Activated CD4-positive, alpha-beta T cell treated with anti-CD3 and anti-CD28 coated beads for 36 hours (primary cell): ENCODE measurements around the gene PDZRN4. TPM values are rescaled to one million over a fixed set of nuclear protein-coding genes. Genes with fewer than 3 reads are reported as not detected.
"Not testable (repeated sequence)": the region's sequence is repeated elsewhere in the genome, so short reads cannot be mapped to it uniquely, and the experiment has no call there.

Source experiments
- ATAC-seq: fragments of 200-7000 bp; cut with Tn5 transposase; one replicate; pipeline ENCODE4 v1.10.0; 2021; ENCODE audit warnings: mild to moderate bottlenecking, moderate library complexity
- CTCF ChIA-PET: fragments of 350-600 bp; sonication (Branson Sonifier 250); formaldehyde crosslinking; loops from one replicate; lab custom pipeline; 2021; ENCODE audit warnings: antibody characterized with exemption; lab: Charles Lee
- POLR2A ChIA-PET: fragments of 350-600 bp; sonication (Branson Sonifier 250); formaldehyde crosslinking; loops from one replicate; lab custom pipeline; 2021; ENCODE audit warnings: antibody characterized with exemption, inconsistent platforms; lab: Charles Lee
- DNase-seq: peaks from one replicate; pipeline ENCODE4 v3.0.0-alpha.2; 2020
- H3K27ac Mint-ChIP-seq: one replicate; pipeline ENCODE4 v1.8.0; 2021; ENCODE audit warnings: mixed read lengths
- H3K27me3 Mint-ChIP-seq: one replicate; pipeline ENCODE4 v1.8.0; 2021; ENCODE audit warnings: mixed read lengths
- H3K36me3 Mint-ChIP-seq: one replicate; pipeline ENCODE4 v1.8.0; 2021; ENCODE audit warnings: low read depth, mixed read lengths
- H3K4me1 Mint-ChIP-seq: one replicate; pipeline ENCODE4 v1.8.0; 2021; ENCODE audit warnings: mixed read lengths
- H3K4me3 Mint-ChIP-seq: one replicate; pipeline ENCODE4 v1.8.0; 2021; ENCODE audit warnings: mild to moderate bottlenecking, moderate library complexity, mixed read lengths
- H3K9me3 Mint-ChIP-seq: one replicate; pipeline ENCODE4 v1.8.0; 2021; ENCODE audit warnings: low read depth, mixed read lengths
- intact Hi-C, 2 experiments: fragments of 100-400 bp; cut with DNase I in 1 of 2; cut with micrococcal nuclease in 1 of 2; formaldehyde crosslinking; loops; one replicate each; pipeline versions ENCODE4 v1.14.2 to v1.15.1; 2022 to 2024; cut with DNase I, micrococcal nuclease
- total RNA-seq, 2 experiments: library from RNA; stranded (reverse); gene quantifications; one replicate each; pipeline ENCODE4 v1.2.3, GENCODE V29; 2021

The PDZRN4 gene
- total RNA-seq, 2 experiments from 2014 or later: not detected

- ChIA-PET CTCF (no interaction called here), POLR2A (no interaction called here)
- intact Hi-C loops: loop anchor here in 1 of 2 experiments (10.0 kb wide), 1 partner anchor 63 kb away; no protein-coding TSS in a partner anchor
- DNase-seq (no peak), ATAC-seq (no peak)
- no peaks in the 10 kb centered on the region for H3K9me3 Mint-ChIP-seq
- H3K4me3 Mint-ChIP-seq: no peak overlapping the region
- peaks cover under 1% of the 10 kb centered on the region for H3K27me3 Mint-ChIP-seq
- H3K27ac Mint-ChIP-seq: no peak overlapping the region
- H3K4me1 Mint-ChIP-seq: no peaks in the 10 kb centered on the region
- H3K36me3 Mint-ChIP-seq: no peaks in the 10 kb centered on the region
Observed at GRCh38 chr12:41587574-41587973, 399.5 kb downstream of the PDZRN4 start.

DNA sequence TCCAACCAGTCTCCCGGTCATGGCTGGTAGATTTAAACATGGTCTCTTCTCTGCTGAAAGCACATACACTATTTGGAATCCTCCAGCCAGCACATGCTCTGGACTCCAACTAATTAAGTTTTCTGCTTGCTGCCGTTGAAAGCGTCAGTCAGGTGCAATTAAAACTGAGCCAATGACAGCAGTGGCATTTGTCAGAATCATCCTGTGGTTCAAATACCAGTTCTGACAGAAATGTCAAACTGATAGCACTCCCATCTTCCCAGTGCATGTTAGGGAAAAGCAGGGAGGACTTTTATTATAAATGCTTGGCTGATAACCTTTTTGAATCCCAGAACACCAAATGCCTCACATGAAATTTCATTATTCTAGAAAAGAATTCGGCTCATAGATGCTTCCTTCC, 401.8 kb downstream of the PDZRN4 start:
- Mint-ChIP-seq H3K36me3 (no peaks in the 10 kb centered on the region), H3K27me3 (no peaks in the 10 kb centered on the region), H3K4me1 (no peaks in the 10 kb centered on the region), H3K9me3 (no peaks in the 10 kb centered on the region), H3K27ac (no peak overlapping the region), H3K4me3 (no peak overlapping the region)
- ATAC-seq: no peak
- POLR2A ChIA-PET: no interaction called here
- CTCF ChIA-PET: no interaction called here
- intact Hi-C loops: loop anchor here in 1 of 2 experiments (10.0 kb wide), 1 partner anchor 65 kb away; no protein-coding TSS in a partner anchor
- DNase-seq: no peak

- DNase-seq (no peak), ATAC-seq (no peak)
- Mint-ChIP-seq H3K27me3 (no peaks in the 10 kb centered on the region), H3K4me3 (no peak overlapping the region), H3K27ac (no peak overlapping the region), H3K36me3 (no peaks in the 10 kb centered on the region), H3K4me1 (no peaks in the 10 kb centered on the region), H3K9me3 (no peaks in the 10 kb centered on the region)
- intact Hi-C loops: no loop called here
- POLR2A ChIA-PET: no interaction called here
- CTCF ChIA-PET: no interaction called here
Observed at GRCh38 chr12:41596190-41596589, 408.1 kb downstream of the PDZRN4 start.

DNA sequence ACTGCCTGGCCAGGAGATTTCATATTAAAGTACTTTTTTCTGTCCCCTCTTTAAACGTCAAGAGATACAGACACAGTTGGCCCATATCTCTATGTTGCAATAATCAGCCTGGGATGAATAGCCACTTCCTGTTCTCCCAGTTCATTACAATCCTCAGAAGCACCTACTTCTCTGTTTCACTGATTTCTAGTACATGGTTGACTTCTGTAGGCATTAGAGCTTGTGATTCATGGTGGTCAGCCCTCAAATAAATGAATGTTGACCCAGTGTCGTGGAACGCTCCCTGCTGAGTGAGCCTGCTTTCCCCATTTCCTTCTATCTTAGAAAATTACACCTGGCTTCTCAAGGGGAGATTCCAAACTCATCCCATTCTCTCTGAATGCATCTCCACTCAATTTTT, 416.7 kb downstream of the PDZRN4 start:
- no peaks in the 10 kb centered on the region for H3K4me1 Mint-ChIP-seq
- H3K4me3 Mint-ChIP-seq: no peak overlapping the region
- H3K36me3 Mint-ChIP-seq: no peaks in the 10 kb centered on the region
- peaks cover 3% of the 10 kb centered on the region for H3K9me3 Mint-ChIP-seq
- H3K27me3 Mint-ChIP-seq: no peaks in the 10 kb centered on the region
- POLR2A ChIA-PET: no interaction called here
- CTCF ChIA-PET: interaction anchor here (0.9 kb wide), 1 partner anchor 30 kb away, joined by 3 read pairs; no protein-coding TSS in a partner anchor
- intact Hi-C loops: no loop called here
- ATAC-seq (no peak), DNase-seq (no peak)
- H3K27ac Mint-ChIP-seq: no peak overlapping the region

DNA sequence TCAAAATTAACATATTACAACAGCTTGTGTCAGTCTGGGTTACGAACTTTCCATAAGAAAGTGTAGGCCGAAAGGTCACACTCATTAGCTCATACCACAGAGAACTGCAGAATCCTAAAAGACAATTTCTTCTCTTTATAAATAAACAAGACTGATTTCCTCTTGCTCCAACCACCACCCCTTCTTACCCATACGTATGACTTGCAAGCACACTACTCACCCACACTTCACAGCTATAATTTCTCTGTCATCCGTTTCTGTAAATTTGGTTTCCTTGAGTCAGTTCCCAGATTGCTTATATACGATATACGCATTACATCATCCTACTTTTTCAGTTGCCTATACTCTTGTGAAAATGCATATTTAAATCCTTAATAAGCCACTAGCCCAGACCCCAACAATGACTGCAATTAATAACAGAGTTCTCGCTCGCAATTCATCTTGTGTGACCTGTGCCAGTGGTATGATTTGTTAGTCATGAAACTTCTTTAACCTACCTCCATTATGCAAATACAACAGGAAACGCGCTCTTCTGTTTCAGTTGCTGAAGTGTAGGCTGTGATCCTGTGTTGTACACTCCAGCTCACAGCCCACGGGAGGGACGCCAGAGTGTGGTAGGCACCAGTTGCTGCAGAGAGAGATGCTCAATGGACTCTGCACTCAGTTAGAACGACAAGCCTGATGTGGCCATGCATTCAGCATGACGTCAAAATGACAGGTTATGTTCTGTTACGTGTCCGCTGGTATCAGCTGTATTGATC, 417.6 kb downstream of the PDZRN4 start:
- peak; percentile 30 for ATAC-seq

DNA sequence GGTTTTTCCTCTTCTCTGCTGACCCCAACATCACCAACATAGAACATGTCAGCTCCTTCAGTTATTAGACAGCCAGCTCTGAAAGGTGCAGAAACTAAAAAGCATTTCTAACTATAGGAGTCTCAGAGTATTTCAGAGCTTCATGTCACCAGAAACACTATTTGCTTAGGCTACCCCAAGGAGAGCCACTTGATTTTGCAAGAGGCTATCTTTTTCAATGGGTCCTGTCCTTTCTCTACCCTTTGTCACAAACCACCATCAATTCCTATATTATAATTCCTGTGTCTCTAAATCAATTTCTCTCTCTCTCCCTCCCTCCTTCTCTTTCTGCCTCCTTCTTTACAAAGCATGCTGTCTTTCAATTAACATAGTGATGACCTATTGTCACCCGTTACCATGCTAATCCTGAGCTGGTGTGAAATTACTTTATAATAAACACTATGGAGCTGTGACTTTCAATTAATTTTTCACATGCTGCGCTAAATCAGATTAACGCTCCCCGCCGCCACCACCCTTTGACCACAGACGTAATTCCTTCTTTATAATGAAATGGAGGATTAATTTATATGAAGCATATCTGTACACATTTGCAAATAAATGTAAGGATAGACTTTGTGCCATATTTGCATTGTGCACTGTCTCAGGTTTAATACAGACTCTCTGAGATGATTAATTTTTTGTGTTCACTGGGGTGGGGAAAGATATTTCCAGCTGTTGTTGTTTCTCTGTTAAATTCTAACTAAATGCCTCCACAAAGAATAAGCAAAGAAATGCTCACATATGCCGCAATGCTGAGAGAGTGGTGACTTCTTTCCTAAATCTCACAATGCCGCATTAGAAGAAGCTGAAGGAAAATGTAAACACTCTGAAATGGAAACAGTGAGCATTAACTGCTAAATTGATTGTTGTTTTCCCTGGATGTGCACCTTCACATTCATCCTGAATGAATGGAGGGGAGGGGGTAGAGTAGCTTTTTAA, 418.6 kb downstream of the PDZRN4 start:
- intact Hi-C loops: no loop called here

More for the DNA sequence above, 417.6 kb downstream of the PDZRN4 start:
- peaks cover 3% of the 10 kb centered on the region for H3K9me3 Mint-ChIP-seq
- DNase-seq: no peak
- no peaks in the 10 kb centered on the region for H3K4me1 Mint-ChIP-seq
- intact Hi-C loops: no loop called here
- H3K4me3 Mint-ChIP-seq: no peak overlapping the region
- ChIA-PET POLR2A (no interaction called here), CTCF (no interaction called here)
- H3K27me3 Mint-ChIP-seq: no peaks in the 10 kb centered on the region
- H3K36me3 Mint-ChIP-seq: no peaks in the 10 kb centered on the region
- no peak overlapping the region for H3K27ac Mint-ChIP-seq

GRCh38 chr12:41612892-41613557, 424.9 kb downstream of the PDZRN4 start:
- Mint-ChIP-seq H3K27ac (no peak overlapping the region), H3K27me3 (no peaks in the 10 kb centered on the region), H3K4me3 (no peak overlapping the region), H3K36me3 (no peaks in the 10 kb centered on the region), H3K4me1 (no peaks in the 10 kb centered on the region), H3K9me3 (peaks cover 3% of the 10 kb centered on the region)
- ChIA-PET POLR2A (no interaction called here), CTCF (no interaction called here)
- ATAC-seq (no peak), DNase-seq (no peak)
- intact Hi-C loops: no loop called here

More for the DNA sequence above, 418.6 kb downstream of the PDZRN4 start:
- DNase-seq: no peak
- no peaks in the 10 kb centered on the region for H3K36me3 Mint-ChIP-seq
- H3K4me3 Mint-ChIP-seq: no peak overlapping the region
- ATAC-seq: no peak
- H3K9me3 Mint-ChIP-seq: peaks cover 3% of the 10 kb centered on the region
- CTCF ChIA-PET: no interaction called here
- H3K4me1 Mint-ChIP-seq: no peaks in the 10 kb centered on the region
- POLR2A ChIA-PET: no interaction called here
- no peaks in the 10 kb centered on the region for H3K27me3 Mint-ChIP-seq
- no peak overlapping the region for H3K27ac Mint-ChIP-seq

- intact Hi-C loops, H3K4me1 Mint-ChIP-seq, DNase-seq, H3K27me3 Mint-ChIP-seq, H3K9me3 Mint-ChIP-seq, H3K36me3 Mint-ChIP-seq, H3K4me3 Mint-ChIP-seq, H3K27ac Mint-ChIP-seq, ATAC-seq, CTCF ChIA-PET, POLR2A ChIA-PET: not testable (repeated sequence)
Observed at GRCh38 chr12:41615174-41615573, 427.1 kb downstream of the PDZRN4 start.

DNA sequence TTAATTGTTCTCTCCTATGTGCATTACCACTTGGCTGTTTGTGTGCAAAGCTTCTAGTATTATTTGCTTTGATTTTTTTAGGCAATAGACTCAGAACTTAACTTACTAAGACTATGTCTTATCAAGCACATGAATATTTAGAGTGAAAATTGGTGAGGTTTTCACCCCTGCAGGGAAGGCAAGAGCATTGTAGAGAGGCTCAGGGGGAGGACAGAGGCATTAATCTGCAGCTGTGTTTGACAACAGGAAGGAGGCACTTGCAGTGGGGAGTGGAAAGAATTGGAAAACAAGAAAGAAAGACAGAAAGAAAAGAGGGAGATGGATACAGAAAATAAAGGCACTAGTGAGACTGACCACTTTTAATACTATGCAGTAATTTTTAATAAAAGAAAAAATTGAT, 431.6 kb downstream of the PDZRN4 start:
- ATAC-seq (no peak), DNase-seq (no peak)
- ChIA-PET CTCF (no interaction called here), POLR2A (no interaction called here)
- no peaks in the 10 kb centered on the region for H3K36me3 Mint-ChIP-seq
- no peak overlapping the region for H3K4me3 Mint-ChIP-seq
- intact Hi-C loops: no loop called here
- H3K27ac Mint-ChIP-seq: no peak overlapping the region
- H3K27me3 Mint-ChIP-seq: peaks cover 5% of the 10 kb centered on the region
- no peaks in the 10 kb centered on the region for H3K4me1 Mint-ChIP-seq
- H3K9me3 Mint-ChIP-seq: no peaks in the 10 kb centered on the region

- no peaks in the 10 kb centered on the region for H3K9me3 Mint-ChIP-seq
- ChIA-PET POLR2A (no interaction called here), CTCF (no interaction called here)
- H3K27ac Mint-ChIP-seq: no peak overlapping the region
- peaks cover 5% of the 10 kb centered on the region for H3K27me3 Mint-ChIP-seq
- H3K4me3 Mint-ChIP-seq: no peak overlapping the region
- no peak for DNase-seq
- ATAC-seq: no peak
- H3K4me1 Mint-ChIP-seq: no peaks in the 10 kb centered on the region
- intact Hi-C loops: no loop called here
- H3K36me3 Mint-ChIP-seq: no peaks in the 10 kb centered on the region
Observed at GRCh38 chr12:41621291-41621690, 433.2 kb downstream of the PDZRN4 start.
